GM21367 (cell line): ENCODE data around the gene A4GNT.

Experiments used
- ATAC-seq: cut with Tn5 transposase; IDR thresholded peaks from one replicate; pipeline ENCODE4 v1.9.1; 2021; ENCODE audit not compliant: unreplicated experiment

A4GNT gene

DNA sequence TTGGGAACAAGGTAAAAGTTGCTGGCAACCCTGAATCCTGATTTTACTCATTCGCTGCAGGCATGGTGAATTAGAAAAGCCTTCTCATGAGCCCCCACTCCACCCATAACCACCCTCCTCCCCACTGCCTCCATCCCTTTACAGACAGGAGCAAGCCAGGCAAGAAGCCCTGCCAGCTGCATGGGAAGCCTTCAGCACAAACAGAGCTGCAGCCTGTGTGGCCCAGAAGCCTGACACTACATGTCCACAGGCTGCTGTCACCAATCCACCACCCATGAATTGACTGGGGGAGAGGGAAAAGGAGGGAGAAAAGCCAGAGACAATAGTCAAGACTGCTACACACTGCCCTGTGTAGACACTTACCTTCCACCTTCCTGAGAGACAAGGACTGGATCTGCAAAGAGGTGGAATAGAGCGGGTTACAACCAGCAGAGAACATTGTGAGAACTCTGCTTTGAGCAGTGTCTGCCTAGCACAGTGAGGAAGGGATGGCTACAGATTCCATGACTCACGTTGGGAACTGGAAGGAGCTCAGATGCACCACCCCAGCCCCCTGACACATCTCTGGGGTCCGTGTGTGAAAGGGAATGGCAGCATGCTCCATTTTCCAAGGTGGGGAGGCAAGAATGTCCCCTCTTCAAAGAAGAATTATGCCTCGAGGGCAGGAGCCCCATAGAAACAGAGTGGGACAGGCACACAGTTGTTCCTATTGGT lies 50.7 kb downstream of the A4GNT start:
- ATAC-seq, result no peak

GRCh38 chr3:138079901-138080300 lies 52.3 kb downstream of the A4GNT start:
- no peak for ATAC-seq

DNA sequence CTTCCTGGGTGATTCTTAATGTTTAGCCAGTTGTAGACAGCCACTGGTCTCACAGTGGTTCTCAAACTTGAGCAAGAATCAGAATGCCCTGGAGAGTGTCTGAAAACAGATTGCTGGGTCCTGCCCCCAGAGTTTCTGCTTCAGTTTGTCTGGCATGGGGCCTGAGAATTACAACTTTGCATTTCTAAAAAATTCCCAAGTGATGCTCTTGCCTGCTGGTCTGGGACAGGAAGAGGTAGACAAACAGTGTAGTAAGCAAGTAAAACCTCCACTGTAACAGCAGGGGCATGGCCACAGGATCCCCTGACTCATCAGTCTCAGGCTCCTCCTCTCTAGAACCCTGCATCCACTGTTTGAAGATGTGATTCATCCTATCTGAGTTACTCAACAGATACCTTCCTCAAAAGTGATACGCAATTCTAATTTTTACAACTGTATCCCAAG lies 53.3 kb downstream of the A4GNT start:
- no peak for ATAC-seq

GRCh38 chr3:138078096-138078495 lies 54.1 kb downstream of the A4GNT start:
- ATAC-seq, result no peak
